Activated CD8-positive, alpha-beta memory T cell treated with anti-CD3 and anti-CD28 coated beads for 36 hours (primary cell): ENCODE results near the gene MORN3. TPM values are rescaled to one million over a fixed set of nuclear protein-coding genes. Genes with fewer than 3 reads are reported as not detected.
"Not testable (repeated sequence)": the region's sequence is repeated elsewhere in the genome, so short reads cannot be mapped to it uniquely, and the experiment has no call there.

Source experiments
- CTCF ChIA-PET: fragments of 350-600 bp; sonication (Branson Sonifier 250); formaldehyde crosslinking; loops from one replicate; lab custom pipeline; 2021; ENCODE audit warnings: antibody characterized with exemption; lab: Charles Lee
- POLR2A ChIA-PET: fragments of 350-600 bp; sonication (Branson Sonifier 250); formaldehyde crosslinking; loops from one replicate; lab custom pipeline; 2021; ENCODE audit warnings: antibody characterized with exemption; lab: Charles Lee
- total RNA-seq, 2 experiments: library from RNA; stranded (reverse); gene quantifications; one replicate each; pipeline ENCODE4 v1.2.3, GENCODE V29; 2021

The MORN3 gene
- total RNA-seq, 2 experiments from 2014 or later = 1.0 to 1.6 TPM

DNA sequence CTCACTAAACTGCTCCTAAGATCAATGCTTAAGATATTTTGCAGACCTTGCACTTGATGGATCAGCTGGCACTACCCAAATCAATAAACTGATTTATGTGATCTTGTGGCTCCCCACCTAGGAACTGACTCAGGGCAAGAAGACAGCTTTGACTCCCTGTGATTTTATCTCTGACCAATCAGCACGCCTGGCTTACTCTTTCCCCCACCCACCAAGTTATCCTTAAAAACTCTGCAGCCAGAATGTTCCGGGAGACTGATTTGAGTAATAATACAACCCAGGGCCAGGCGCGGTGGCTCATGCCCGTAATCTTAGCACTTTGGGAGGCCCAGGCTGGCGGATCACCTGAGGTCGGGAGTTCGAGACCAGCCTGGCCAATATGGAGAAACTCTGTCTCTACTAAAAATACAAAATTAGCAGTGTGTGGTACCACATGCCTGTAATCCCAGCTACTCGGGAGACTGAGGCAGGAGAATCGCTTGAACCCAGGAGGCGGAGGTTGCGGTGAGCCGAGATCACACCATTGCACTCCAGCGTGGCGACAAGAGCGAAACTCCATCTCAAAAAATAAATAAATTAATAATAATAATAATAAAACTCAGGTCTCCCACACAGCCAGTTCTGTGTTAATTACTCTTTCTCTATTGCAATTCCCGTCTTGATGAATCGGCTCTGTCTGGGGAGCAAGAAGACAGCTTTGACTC is 12.0 kb downstream of the MORN3 start:
- POLR2A ChIA-PET = interaction anchor here (0.6 to 1.9 kb wide), 3 partner anchors 15 to 70 kb away, joined by 3 to 10 read pairs (median 4); no protein-coding TSS in a partner anchor
- CTCF ChIA-PET = interaction anchor here (1.2 to 2.1 kb wide), 4 partner anchors 11 to 163 kb away, joined by 3 to 12 read pairs (median 6); partner anchors contain the start of gene MORN3

DNA sequence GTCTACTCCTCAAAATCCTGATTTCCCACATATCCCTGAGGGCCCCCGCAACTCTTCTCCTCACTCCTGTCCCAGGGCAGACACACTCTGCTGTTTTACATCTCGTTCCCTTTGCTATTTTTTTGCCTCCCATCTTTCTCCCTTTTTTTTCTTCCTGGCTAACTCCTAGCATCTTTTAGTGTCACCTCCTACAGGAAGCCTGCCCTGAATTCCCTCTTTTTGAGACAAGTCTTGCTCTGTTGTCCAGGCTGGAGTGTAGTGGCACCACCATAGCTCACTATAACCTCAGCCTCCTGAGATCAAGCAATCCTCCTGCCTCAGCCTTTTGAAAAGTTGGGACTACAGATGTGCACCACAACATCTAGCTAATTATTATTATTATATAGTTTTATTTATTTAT is 13.3 kb downstream of the MORN3 start:
- POLR2A ChIA-PET = no interaction called here
- CTCF ChIA-PET = interaction anchor here (1.3 to 2.0 kb wide), 4 partner anchors 18 to 26 kb away, joined by 3 to 6 read pairs (median 4); no protein-coding TSS in a partner anchor

DNA sequence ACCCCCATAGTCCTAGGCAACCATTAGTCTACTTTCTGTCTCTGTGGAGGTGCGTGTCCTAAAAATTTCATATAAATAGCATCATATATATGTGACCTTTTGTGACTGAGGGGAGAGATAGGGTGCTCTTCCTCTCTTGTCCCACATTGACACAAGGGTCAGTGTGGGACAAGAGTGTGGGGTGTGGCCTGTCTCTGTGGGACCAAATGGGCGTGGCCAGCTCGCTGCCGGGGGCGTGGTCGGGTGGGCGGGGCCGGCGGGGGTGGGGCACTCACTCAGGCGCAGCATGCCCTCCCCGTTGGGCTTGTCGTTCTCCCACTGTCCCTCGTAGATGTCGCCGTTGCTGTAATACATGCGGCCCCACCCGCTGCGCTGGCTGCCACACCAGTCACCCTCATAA is 15.5 kb downstream of the MORN3 start:
- ChIA-PET CTCF (interaction anchor here (1.1 kb wide), 1 partner anchor 32 kb away, joined by 3 read pairs; no protein-coding TSS in a partner anchor), POLR2A (no interaction called here)

DNA sequence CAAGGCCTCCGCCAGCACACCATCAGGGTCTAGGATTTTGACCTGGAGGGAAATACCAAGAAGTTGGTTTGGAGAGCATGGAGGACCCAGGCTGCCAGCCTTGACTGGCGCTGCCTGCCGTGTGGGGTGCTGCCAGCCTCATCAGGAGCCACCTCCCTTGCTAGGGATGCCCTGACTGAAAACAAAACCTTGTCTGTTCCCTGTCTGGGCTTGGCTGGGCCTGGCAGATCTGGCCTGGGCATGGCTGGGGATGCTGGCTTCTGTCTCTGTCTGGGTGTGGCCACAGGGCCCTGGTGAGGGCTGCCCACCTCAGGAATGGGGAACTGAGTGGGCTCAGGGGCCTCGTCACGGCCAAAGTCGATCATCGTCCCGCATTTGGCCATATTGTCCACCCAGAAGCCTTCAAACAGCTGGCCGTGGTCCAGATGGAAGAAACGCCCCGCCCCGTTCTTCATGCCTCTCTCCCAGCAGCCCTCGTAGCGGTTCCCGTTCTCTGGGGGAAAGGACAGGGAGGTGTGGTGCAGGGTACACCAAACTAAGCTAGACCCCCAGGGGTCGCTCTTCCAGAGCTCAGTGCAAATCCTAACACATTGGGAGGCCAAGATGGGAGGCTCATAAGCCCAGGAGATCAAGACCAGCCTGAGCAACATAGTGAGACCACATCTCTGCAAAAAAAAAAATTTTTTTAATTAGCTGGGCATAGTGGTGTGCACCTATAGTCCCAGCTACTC is 16.5 kb downstream of the MORN3 start:
- CTCF ChIA-PET = interaction anchor here (1.1 kb wide), 1 partner anchor 33 kb away, joined by 3 read pairs; no protein-coding TSS in a partner anchor
- POLR2A ChIA-PET = no interaction called here

DNA sequence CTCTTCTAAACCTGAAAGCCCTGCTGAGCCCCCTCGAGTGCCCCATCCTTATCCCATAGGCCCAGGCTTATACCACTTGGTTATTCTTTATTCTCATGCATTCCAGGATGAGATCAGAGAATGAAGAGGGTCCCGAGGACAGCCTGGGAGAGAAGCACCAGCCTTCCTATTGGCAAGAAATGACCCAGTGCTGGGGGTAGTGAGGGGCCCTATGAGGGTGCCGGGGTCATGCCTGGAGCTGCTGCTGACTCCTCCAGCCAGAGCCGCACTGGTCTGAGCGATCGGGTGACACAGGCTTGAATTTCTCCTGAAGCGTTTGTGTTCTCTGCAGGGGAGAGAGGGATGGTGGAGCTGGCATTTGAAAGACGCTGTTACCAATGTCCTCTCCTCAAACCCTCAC is 18.1 kb downstream of the MORN3 start:
- CTCF ChIA-PET = interaction anchor here (0.6 to 1.3 kb wide), 5 partner anchors 9 to 123 kb away, joined by 3 to 5 read pairs (median 4); no protein-coding TSS in a partner anchor
- POLR2A ChIA-PET = no interaction called here

DNA sequence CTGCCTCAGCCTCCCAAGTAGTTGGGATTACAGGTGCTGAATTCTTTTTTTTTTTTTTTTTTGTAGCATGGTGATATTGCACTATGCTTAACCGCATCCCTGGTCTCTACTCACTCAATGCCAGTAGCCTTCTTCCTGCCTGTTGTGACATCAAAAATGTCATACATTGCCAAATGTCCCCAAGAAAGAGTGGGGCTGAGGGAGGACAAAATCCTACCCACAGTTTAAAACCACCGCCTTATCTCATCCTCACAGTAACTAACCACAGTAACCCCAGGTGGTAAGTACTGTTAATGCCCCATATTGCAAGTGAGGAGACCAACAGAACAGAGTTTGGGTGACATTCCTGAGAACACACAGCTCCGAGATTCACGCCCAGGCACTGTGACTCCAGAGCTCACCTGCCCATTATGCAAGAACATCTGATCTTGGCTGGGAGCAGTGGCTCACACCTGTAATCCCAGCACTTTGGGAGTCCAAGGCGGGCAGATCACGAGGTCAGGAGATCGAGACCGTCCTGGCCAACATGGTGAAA is 19.6 kb downstream of the MORN3 start:
- ChIA-PET POLR2A (interaction anchor here (0.6 to 1.1 kb wide), 4 partner anchors 21 to 143 kb away, joined by 3 to 9 read pairs (median 4); no protein-coding TSS in a partner anchor), CTCF (interaction anchor here (0.7 kb wide), 1 partner anchor 72 kb away, joined by 4 read pairs; no protein-coding TSS in a partner anchor)

DNA sequence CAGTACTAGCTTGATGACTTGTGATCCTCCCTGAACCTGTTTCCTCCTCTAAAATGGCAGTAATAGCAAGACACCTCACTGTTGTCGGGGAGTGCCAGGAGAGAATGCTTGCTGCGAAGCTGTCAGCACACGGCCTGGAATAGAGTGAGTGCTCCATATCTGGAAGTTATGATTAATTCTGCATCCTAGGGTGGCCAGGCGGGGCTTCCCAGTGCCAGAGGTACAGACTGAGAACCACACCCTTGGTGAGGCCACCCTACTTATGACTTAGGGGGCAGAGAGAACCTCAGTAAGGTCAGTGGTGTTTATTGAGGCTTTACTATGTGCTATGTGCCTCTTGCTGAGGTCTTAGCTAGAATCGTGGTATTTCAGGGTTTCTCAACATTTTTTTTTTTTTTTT is 20.1 kb downstream of the MORN3 start:
- ChIA-PET POLR2A (interaction anchor here (0.6 to 1.1 kb wide), 6 partner anchors 11 to 143 kb away, joined by 3 to 9 read pairs (median 4); no protein-coding TSS in a partner anchor), CTCF (interaction anchor here (0.7 to 1.7 kb wide), 2 partner anchors 13 to 71 kb away, joined by 4 read pairs; no protein-coding TSS in a partner anchor)

DNA sequence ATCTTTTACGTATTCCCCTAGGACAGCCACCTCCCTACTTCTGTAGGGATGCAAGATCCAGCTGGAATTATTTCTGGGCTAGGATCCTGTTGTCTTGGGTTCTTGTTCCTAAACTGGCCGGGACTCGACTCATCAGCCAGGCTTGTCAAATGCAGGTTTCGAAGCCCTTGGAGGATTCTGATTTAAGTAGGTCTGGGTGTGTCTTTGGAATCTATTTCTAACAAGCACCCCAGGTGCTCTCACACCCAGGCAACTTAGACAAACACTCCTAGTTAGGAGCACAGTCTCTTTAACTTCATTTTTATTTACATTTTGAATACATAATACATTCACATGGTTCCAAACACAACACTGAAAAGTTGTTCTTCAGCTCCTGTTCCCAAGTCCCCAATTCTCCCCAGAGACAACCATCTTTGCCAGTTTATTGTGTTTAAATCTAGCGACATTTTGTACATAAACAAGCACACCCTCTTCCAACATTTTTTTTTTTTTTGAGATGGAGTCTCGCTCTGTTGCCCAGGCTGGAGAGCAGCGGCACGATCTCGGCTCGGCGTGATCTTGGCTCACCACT is 20.9 kb downstream of the MORN3 start:
- ChIA-PET POLR2A (interaction anchor here (0.6 to 1.0 kb wide), 3 partner anchors 10 to 185 kb away, joined by 3 to 6 read pairs (median 5); no protein-coding TSS in a partner anchor), CTCF (interaction anchor here (1.7 kb wide), 1 partner anchor 12 kb away, joined by 4 read pairs; no protein-coding TSS in a partner anchor)

DNA sequence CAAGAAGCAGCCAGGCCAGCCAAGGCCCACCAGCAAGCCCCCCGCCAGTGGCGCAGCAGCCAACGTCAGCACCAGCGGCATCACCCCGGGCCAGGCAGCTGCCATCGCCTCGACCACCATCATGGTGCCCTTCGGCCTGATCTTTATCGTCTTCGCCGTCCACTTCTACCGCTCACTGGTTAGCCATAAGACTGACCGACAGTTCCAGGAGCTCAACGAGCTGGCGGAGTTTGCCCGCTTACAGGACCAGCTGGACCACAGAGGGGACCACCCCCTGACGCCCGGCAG is 28.2 kb downstream of the MORN3 start:
- ChIA-PET POLR2A (no interaction called here), CTCF (interaction anchor here (0.9 kb wide), 1 partner anchor 89 kb away, joined by 3 read pairs; no protein-coding TSS in a partner anchor)

DNA sequence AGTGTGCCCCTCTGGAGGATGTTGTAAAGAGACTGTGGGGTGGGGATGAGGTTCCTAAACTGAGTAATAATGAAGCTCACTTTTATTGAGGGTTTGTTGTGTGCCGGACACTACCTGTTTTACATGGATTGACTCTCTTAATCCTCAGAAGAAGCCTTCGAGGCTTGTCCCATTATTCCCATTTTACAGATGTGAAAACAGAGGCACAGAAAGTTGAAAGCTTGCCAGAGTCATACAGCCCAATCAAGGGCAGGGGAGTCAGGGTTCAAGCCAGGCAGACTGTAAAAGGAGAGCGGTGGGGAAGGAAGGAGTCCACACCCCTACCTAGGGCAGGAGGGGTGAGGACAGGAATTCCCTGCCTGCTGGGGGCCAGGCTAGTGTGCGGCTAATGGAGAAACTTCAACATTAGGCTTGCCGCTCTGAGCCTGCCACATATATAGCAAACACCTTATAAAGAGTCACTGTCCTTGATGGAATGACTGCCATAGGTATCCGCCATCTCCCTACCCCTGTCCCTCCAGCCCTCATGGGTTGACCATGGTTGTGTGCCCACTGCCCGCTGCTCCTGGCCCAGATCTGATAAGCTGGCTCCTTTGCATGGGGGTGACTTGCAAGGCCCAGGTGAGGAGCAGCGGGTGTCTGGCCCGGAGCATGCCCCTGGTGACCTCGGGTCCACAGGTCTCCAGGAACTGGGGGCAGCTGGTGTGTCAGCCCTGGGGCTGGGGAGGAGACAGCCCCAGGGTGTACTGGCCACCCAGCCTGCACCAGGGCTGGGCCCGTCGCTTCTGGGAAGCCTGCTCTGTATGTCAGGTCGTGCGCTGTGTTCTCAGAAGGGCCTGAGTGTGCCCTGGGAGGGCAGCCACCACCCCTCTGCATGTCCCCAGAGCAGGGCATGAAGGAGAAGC is 30.9 kb downstream of the MORN3 start:
- CTCF ChIA-PET = interaction anchor here (0.6 to 2.5 kb wide), 8 partner anchors 12 to 301 kb away, joined by 3 to 15 read pairs (median 3); partner anchors contain the start of genes MORN3 and ORAI1
- POLR2A ChIA-PET = interaction anchor here (0.6 to 3.7 kb wide), 3 partner anchors 11 to 34 kb away, joined by 3 to 42 read pairs (median 5); partner anchors contain the start of gene ORAI1

DNA sequence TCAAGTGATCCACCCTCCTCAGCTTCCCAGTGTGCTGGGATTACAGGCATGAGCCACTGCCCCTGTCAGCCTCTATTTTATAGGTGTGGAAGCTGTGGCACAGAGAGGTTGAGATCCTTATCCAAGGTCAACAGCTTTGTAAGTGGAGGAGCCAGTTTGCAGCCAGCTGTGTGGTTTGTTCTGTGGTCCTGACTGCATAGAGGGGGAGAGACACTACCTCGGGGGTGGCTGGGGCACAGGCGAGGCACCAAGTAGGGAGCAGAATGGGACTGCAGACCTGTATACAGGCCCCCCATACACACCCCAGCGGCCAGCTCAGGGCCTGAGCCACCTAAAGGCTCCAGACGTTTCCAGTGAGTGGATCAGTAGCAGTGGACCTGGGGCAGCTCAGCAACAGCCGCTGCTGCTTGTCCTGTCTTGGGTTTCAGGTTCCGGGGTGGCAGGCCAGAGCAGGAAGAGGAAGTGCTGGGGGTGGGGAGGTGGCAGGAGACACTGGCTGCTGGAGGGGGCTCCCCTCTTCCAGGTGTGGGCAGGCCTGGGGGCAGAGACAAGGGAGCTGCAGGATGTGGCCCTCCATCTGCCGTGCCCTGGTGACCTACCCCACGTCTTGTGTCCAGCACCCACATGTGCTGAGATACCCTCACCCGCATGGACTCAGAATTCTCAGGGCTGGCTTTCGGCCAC is 32.1 kb downstream of the MORN3 start:
- ChIA-PET CTCF (interaction anchor here (1.0 to 2.5 kb wide), 6 partner anchors 11 to 34 kb away, joined by 3 to 15 read pairs (median 4); partner anchors contain the start of genes MORN3 and ORAI1), POLR2A (interaction anchor here (0.5 to 3.7 kb wide), 5 partner anchors 9 to 101 kb away, joined by 3 to 42 read pairs (median 5); partner anchors contain the start of gene ORAI1)

DNA sequence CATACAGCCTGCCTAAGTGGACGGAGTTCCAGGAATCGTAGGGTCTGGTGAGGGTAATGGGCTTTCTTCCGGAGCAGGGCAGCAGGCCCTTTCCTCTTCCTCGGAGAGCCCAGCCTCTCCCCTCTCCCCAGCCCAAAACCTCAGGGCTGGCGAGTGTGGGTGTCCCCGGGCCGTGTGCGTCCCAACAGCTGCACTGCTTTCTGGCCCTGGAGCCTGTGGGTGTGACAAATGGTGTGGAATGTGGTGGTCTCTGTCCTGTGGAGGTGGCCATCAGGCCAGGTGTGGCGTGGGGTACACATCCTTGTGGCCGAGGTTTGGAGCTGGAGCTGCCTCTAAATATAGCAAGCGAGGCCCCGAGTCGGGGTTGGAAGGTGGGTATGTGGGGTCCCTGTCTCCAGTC is 34.6 kb downstream of the MORN3 start:
- ChIA-PET CTCF (interaction anchor here (0.9 to 1.4 kb wide), 4 partner anchors 10 to 48 kb away, joined by 3 to 4 read pairs (median 4); no protein-coding TSS in a partner anchor), POLR2A (interaction anchor here (3.7 kb wide), 1 partner anchor 7 kb away, joined by 42 read pairs; the partner anchor contains the start of gene ORAI1)

DNA sequence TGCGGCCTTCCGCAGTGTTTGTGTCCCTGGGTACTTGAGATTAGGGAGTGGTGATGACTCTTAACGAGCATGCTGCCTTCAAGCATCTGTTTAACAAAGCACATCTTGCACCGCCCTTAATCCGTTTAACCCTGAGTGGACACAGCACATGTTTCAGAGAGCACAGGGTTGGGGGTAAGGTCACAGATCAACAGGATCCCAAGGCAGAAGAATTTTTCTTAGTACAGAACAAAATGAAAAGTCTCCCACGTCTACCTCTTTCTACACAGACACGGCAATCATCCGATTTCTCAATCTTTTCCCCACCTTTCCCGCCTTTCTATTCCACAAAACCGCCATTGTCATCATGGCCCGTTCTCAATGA is 35.6 kb downstream of the MORN3 start:
- CTCF ChIA-PET = interaction anchor here (2.2 kb wide), 1 partner anchor 38 kb away, joined by 7 read pairs; no protein-coding TSS in a partner anchor
- POLR2A ChIA-PET = not testable (repeated sequence)

DNA sequence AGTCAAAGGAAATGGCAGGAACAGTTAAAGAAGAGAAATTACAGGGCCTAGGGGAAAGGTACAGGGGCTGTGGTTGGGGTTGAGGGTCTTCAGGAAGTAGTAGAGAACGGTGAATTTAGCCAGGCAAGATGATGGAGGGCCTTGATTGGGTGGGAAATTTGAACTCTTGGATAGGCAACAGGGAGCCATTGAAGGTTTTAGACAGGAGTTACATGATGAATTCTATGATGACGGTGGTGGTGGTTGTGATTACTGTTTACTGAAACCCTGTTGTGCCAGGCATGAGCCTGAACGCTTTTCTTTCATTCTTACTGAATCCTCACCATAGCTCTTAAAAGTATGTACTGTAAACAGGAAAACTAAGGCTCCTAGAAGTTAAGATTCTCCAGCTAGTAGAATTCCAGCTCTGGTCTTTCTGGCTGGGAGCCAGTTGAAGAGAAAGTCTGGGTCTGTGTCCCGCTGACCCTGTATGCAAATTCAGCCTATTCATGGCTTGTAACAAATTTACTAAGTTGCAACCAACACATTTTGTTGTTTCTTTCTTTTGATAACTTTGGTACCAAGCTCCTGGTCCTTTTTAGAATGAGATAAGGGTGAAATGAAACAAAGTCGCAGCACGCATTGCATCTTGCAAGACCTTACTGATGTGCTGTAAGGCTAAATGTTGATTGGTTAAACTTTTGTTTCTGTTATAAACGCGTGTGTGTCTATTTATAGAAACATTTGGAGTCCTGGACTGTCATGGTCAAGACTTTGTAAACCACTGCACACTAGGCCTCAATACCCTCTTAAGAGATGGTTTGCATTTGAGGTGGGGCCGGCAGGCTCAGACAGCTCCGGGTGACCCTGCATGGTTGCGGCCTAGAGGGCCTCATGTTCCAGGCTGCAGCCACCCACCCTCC is 37.1 kb downstream of the MORN3 start:
- POLR2A ChIA-PET = interaction anchor here (0.6 kb wide), 1 partner anchor 65 kb away, joined by 5 read pairs; no protein-coding TSS in a partner anchor

DNA sequence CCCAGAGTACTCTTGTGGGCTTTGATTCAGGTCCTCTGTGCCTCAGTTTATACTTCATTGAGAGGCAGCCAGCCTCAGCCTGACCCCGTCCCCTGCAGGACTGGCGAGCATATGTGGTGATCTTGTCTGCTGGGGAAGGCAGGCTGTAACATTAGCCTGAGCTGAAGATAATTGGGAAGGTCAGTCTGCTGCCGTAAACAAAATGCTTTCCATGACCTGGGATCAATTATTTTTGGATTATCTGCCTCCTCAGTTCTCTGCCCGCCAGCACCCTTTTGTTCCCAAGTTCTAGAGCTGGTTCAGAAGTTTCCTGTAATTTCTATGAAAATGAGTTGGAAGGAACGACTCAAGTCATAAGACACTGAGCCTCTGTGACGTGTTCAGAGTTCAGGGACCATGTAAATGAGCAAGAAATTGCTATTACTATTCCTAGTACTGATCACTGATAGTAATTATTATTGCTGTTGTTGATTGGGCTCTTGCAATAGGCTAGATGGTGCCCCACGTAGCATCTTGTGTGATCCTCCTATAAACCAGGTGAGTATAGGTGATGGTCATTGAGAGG is 38.6 kb downstream of the MORN3 start:
- ChIA-PET POLR2A (interaction anchor here (0.6 kb wide), 1 partner anchor 98 kb away, joined by 3 read pairs; no protein-coding TSS in a partner anchor), CTCF (interaction anchor here (1.1 to 7.2 kb wide), 5 partner anchors 26 to 78 kb away, joined by 3 to 48 read pairs (median 6); partner anchors contain the start of gene MORN3)

More for the DNA sequence above, 37.1 kb downstream of the MORN3 start:
- CTCF ChIA-PET = interaction anchor here (1.1 to 2.2 kb wide), 2 partner anchors 28 to 40 kb away, joined by 4 to 7 read pairs; no protein-coding TSS in a partner anchor
